NCI-H1092 (cell line): Measurements from ENCODE around the gene CCL5.

ENCODE experiments used
- DNase-seq: peaks from one replicate; lab custom pipeline; 2025; lab: John Stamatoyannopoulos, UW

Gene CCL5

GRCh38 chr17:35867574-35867973 is 12.6 kb downstream of the CCL5 start:
- DNase-seq: no peak

GRCh38 chr17:35866341-35866950 is 13.7 kb downstream of the CCL5 start:
- no peak for DNase-seq

DNA sequence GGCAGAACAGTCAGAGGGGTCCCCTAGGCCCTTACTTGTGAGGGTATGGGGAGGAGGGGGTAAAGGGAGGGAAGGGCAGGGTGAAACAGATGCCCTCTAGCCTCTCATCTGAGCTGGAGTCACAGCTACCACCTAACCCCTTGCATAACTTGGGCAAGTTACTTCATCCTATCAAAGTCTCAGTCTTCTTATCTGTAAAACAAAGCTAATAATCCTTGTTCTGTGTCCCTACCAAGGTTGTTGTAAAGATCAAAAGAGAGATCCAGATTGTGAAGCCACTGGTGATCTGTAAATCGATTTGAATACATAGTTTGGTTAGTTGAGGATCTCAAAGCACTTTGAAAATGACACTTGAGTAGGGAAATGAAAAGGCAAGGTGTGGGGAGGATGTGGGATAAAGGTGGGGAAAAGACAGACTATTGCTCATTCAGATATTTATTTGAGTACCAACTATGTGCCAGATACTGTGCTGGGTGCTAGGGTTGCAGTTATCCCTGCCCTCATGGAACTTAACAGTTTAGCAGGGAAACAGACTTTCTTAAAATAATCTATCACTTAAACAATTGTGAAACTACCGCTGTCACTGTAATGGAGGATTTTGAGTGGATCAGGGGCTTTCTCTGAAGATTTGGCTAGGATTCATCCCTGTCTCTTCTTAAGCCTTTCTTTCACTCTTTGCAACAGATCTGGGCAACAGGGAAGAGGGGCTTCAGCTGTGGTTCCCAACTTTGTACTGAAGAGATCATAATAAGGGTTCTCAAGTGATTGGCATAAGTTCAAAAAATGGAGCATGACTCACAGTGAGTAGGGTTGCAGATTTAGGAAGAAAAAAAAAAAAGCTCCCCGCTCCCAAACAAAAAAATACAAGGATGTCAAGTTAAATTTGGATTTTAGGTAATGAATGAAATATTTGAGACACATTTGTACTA is 14.5 kb downstream of the CCL5 start:
- no peak for DNase-seq

DNA sequence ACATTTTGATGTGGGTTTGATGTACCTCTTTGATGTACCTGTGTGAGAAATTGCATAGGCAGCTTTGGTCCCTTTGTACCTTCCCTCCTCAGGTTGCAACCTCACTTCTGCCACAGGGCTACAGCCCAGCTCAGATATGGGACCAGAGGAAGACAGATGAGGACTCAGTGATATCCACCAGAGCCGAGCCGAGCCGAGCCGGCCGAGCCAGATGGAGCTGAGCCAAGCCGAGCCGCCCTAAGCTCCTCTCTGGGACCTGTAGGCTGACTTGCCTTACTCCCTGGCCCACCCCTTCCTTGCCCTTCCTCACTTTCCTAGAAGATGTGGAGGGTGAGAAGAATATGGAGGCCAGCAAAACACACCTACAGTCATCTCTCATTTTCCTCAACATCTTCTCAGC is 15.3 kb downstream of the CCL5 start:
- no peak for DNase-seq

DNA sequence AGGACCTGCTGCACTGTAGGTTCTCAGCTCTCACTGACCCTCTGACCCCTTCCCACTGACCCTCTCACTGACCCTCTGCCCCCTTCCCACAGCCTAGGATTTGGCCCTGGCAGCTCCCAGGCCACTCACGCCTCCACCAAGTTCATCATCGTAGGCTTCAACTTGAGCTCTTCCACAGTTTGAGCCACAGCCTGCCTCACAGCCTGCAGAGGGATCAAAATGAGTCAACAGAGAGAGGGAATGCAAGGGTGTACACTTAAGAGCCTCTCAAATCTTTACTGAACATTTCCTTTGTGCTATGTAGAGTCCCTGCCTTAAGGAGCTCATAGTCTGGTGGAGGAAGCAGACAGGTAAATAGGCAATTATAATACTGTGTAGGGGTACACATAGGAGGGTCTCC is 23.6 kb downstream of the CCL5 start:
- no peak for DNase-seq

- no peak for DNase-seq
Measured at GRCh38 chr17:35855965-35856364, 24.2 kb downstream of the CCL5 start.

- peak; percentile 10 for DNase-seq
Measured at GRCh38 chr17:35849469-35850348, 30.5 kb downstream of the CCL5 start.

- no peak for DNase-seq
Measured at GRCh38 chr17:35847633-35848373, 32.4 kb downstream of the CCL5 start.

GRCh38 chr17:35847006-35847405 is 33.2 kb downstream of the CCL5 start:
- no peak for DNase-seq

DNA sequence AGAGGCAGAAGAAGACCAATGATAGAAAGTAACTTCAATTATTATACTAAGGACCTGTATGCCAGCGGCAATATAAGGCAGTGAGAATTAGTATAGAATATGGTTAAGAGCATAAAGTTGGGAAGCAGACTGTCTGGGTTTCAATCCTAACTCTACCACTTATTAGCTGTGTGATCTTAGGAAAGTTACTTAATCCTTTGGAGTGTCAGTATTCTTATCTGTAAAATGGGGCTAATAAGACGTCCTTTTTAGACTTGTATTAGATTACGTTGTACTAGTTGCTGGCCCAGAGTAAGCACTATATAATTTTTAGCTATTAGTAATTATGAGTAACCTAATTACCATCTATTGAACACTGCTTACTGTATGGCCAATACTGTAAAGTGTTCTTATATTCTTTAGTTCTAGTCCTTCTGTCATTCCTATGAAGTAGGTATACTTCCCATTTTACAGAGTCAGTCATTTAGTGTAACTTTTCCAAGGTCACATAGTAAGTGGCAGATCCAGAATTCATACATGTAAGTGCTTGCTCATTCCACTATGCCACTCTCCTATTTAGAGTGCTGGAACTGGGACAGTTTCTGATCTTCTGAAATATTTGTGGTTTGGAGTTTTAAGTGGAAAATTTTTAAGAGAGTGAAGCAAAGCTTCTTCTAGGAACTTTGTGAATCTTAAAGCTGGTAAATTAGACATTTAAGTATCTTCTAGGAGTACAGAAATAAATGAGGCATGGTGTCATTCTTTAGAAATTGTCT is 33.9 kb downstream of the CCL5 start:
- no peak for DNase-seq

- DNase-seq: no peak
Measured at GRCh38 chr17:35844547-35844946, 35.6 kb downstream of the CCL5 start.

DNA sequence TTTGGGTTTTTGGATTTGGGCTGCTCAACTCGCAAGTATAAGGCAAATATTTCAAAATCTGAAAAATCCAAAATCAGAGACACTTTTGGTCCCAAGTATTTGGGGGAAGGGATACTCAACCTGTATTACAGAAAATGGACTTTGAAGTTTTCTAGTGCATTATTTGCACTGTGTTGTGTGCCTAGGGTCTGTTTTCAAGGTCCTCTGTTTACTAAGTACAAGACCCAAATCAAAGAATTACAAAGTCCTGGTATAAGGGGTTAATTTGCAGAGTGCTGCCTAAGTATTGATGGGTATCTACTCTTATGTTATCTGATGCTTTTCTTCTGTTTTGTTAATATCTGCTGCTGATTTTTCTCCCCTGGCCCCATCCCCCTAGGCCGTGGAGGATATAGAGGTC is 36.5 kb downstream of the CCL5 start:
- DNase-seq: no peak

- DNase-seq: no peak
Measured at GRCh38 chr17:35842239-35842638, 37.9 kb downstream of the CCL5 start.

- DNase-seq: no peak
Measured at GRCh38 chr17:35841505-35841904, 38.7 kb downstream of the CCL5 start.

DNA sequence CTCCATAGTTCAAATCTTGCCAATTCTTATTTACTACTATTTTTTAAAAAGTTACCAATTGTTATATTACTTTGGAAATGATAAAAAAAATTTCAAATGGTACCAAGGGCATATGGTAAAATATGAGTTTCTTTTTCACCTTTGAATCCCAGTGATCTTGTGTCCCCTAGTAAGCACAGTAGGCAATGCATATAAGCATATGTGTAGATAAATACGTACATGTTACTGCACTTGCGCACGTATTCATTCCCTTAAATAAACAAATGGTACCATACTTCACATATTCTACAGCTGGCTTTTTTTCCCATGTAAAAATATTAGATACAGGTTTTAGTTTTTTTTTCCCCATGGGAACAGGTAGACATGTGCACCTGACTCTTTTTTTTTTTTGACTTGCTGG is 39.1 kb downstream of the CCL5 start:
- no peak for DNase-seq

DNA sequence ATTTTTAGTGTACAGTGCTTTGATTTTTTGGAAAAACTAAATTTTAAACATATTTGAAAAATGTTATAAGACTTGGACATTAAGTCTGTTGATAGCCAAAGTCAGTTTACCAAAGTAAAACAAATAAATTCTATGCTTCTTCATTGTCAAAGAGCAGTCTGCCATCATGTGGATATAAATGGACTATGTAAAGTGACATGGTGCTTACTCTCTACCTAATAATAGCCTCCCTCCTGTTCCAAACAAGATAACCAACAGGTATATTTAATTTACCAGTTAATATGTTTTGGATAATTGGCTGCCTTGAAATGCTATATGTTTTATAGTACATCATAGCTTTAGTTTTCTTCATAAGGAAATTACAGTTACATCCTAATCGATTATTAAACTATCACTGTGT is 55.0 kb downstream of the CCL5 start:
- DNase-seq: no peak
